ENCODE results near the gene ZNF217. TPM values are rescaled to one million over a fixed set of nuclear protein-coding genes. Genes with fewer than 3 reads are reported as not detected.

Gene ZNF217
- total and polyA plus RNA-seq, 9 of the 15 experiments (the other 6 are each of a cell fraction or from before 2014, with no cell fraction given), result 3.0 to 41.8 (median 16.8) TPM

DNA sequence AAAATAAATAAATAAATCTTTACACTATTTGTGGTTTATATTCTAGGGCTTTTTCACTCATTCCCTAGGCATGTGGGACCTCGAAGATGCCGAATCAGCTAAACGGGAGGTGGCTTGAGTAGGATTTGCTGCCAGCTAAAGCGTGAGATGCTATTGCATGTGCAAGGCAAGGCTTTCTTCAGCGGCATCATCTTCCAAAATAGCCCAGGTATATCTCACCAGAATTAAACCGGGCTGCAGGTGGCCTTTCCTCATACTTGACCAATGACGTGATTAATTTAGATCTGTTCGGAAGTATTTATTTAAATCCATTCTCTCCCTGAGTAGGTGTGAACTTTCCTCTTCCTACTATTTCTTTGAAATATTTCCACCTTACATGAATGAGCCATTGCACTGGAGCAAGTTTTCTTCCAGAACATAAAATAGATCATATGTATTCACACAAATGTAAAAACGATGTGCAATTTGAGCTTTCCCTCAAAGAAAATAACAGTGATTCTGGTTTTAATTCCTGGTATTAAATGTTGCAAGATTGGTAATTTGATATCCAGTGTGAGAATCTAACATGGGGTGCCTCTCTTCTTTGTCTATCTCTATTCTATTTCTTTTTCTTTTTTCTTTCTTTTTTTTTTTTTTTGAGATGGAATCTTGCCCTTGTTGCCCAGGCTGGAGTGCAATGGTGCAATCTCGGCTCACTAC, 24.3 kb upstream of the ZNF217 start (continued):
- TF ChIP-seq UBTF (IDR thresholded peaks at IDR 0.05; ENCODE audit: borderline replicate concordance in 1 of 2, low read depth in 2 of 2, low read length in 2 of 2) (no peak), TCF3 (CRISPR knock-in tag; IDR thresholded peaks at IDR 0.05) (no peak), CBX2 (IDR thresholded peaks at IDR 0.05; ENCODE audit: insufficient read depth, low read length, poor library complexity, severe bottlenecking) (no peak), ZNF436 (CRISPR knock-in tag; IDR thresholded peaks at IDR 0.05) (no peak), HNRNPUL1 (IDR thresholded peaks at IDR 0.05; ENCODE audit: low read length) (no peak)
- TF ChIP-seq, protein P1, sequence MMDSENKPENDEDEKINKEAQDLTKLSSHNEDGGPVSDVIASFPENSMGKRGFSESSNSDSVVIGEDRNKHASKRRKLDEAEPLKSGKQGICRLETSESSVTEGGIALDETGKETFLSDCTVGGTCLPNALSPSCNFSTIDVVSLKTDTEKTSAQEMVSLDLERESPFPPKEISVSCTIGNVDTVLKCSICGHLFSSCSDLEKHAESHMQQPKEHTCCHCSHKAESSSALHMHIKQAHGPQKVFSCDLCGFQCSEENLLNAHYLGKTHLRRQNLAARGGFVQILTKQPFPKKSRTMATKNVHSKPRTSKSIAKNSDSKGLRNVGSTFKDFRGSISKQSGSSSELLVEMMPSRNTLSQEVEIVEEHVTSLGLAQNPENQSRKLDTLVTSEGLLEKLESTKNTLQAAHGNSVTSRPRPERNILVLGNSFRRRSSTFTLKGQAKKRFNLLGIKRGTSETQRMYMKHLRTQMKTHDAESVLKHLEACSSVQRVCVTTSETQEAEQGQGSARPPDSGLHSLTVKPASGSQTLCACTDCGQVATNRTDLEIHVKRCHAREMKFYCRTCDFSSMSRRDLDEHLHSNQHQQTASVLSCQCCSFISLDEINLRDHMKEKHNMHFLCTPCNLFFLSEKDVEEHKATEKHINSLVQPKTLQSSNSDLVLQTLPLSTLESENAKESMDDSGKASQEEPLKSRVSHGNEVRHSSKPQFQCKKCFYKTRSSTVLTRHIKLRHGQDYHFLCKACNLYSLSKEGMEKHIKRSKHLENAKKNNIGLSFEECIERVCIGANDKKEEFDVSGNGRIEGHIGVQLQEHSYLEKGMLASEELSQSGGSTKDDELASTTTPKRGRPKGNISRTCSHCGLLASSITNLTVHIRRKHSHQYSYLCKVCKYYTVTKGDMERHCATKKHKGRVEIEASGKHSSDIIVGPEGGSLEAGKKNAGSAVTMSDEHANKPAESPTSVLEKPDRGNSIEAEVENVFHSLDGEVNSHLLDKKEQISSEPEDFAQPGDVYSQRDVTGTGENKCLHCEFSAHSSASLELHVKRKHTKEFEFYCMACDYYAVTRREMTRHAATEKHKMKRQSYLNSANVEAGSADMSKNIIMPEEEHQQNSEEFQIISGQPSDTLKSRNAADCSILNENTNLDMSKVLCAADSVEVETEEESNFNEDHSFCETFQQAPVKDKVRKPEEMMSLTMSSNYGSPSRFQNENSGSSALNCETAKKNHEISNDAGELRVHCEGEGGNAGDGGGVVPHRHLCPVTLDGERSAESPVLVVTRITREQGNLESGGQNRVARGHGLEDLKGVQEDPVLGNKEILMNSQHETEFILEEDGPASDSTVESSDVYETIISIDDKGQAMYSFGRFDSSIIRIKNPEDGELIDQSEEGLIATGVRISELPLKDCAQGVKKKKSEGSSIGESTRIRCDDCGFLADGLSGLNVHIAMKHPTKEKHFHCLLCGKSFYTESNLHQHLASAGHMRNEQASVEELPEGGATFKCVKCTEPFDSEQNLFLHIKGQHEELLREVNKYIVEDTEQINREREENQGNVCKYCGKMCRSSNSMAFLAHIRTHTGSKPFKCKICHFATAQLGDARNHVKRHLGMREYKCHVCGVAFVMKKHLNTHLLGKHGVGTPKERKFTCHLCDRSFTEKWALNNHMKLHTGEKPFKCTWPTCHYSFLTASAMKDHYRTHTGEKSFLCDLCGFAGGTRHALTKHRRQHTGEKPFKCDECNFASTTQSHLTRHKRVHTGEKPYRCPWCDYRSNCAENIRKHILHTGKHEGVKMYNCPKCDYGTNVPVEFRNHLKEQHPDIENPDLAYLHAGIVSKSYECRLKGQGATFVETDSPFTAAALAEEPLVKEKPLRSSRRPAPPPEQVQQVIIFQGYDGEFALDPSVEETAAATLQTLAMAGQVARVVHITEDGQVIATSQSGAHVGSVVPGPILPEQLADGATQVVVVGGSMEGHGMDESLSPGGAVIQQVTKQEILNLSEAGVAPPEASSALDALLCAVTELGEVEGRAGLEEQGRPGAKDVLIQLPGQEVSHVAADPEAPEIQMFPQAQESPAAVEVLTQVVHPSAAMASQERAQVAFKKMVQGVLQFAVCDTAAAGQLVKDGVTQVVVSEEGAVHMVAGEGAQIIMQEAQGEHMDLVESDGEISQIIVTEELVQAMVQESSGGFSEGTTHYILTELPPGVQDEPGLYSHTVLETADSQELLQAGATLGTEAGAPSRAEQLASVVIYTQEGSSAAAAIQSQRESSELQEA (IDR thresholded peaks at IDR 0.05; ENCODE audit: low read depth), result no peak
